Astrocyte (in vitro differentiated cells and primary cell): Measurements from ENCODE around the gene SLC29A3. TPM values are rescaled to one million over a fixed set of nuclear protein-coding genes. Genes with fewer than 3 reads are reported as not detected.

ENCODE experiments used
- DNase-seq: peaks from one replicate; pipeline ENCODE4 v3.0.0-alpha.2; 2010; ENCODE audit warnings: low read depth
- FAIRE-seq: peaks from 2 replicates; lab custom pipeline; 2011; peaks lifted over from hg19 to GRCh38; lab: Jason Lieb, UNC
- H2AFZ ChIP-seq: 2 replicates; pipeline ENCODE4 v1.6.0; 2012; ENCODE audit warnings: low read depth, low read length, inconsistent platforms
- H3K27ac ChIP-seq: 2 replicates; pipeline ENCODE4 v1.5.1; 2011; ENCODE audit warnings: low read depth, low read length, inconsistent platforms
- H3K27me3 ChIP-seq: 2 replicates; pipeline ENCODE4 v1.6.0; 2011; ENCODE audit warnings: low read length, inconsistent platforms; ENCODE audit not compliant: insufficient read depth
- H3K36me3 ChIP-seq: 2 replicates; pipeline ENCODE4 v1.5.1; 2011; ENCODE audit warnings: low read length, inconsistent platforms; ENCODE audit not compliant: insufficient read depth
- H3K4me1 ChIP-seq: 2 replicates; pipeline ENCODE4 v1.5.1; 2011; ENCODE audit warnings: low read length, inconsistent platforms; ENCODE audit not compliant: insufficient read depth
- H3K4me2 ChIP-seq: 2 replicates; pipeline ENCODE4 v1.6.0; 2012; ENCODE audit warnings: low read length, inconsistent platforms
- H3K4me3 ChIP-seq: 2 replicates; pipeline ENCODE4 v1.5.1; 2011; ENCODE audit warnings: low read depth, mild to moderate bottlenecking, low read length, inconsistent platforms; ENCODE audit not compliant: insufficient read depth
- H3K79me2 ChIP-seq: 2 replicates; pipeline ENCODE4 v1.6.0; 2012; ENCODE audit warnings: mild to moderate bottlenecking, low read length, inconsistent platforms; ENCODE audit not compliant: insufficient read depth
- H3K9ac ChIP-seq: 2 replicates; pipeline ENCODE4 v1.6.0; 2012; ENCODE audit warnings: mild to moderate bottlenecking, low read length, inconsistent platforms
- H3K9me3 ChIP-seq: 2 replicates; pipeline ENCODE4 v1.5.1; 2012; ENCODE audit warnings: low read depth, mild to moderate bottlenecking, low read length, inconsistent platforms; ENCODE audit not compliant: insufficient read depth
- H4K20me1 ChIP-seq: 2 replicates; pipeline ENCODE4 v1.6.0; 2012; ENCODE audit warnings: low read length, inconsistent platforms; ENCODE audit not compliant: insufficient read depth
- H3K27ac Mint-ChIP-seq: one replicate; pipeline ENCODE4 v1.8.0; 2021; ENCODE audit warnings: mild to moderate bottlenecking, mixed read lengths; ENCODE audit not compliant: unreplicated experiment
- H3K27me3 Mint-ChIP-seq: one replicate; pipeline ENCODE4 v1.8.0; 2021; ENCODE audit warnings: low read depth, mixed read lengths; ENCODE audit not compliant: unreplicated experiment
- H3K36me3 Mint-ChIP-seq: one replicate; pipeline ENCODE4 v1.8.0; 2021; ENCODE audit warnings: low read depth, mixed read lengths; ENCODE audit not compliant: unreplicated experiment
- H3K4me1 Mint-ChIP-seq: one replicate; pipeline ENCODE4 v1.8.0; 2021; ENCODE audit warnings: low read depth, mixed read lengths; ENCODE audit not compliant: unreplicated experiment
- H3K4me3 Mint-ChIP-seq: one replicate; pipeline ENCODE4 v1.8.0; 2021; ENCODE audit warnings: mild to moderate bottlenecking, moderate library complexity, mixed read lengths; ENCODE audit not compliant: unreplicated experiment
- H3K9me3 Mint-ChIP-seq: one replicate; pipeline ENCODE4 v1.8.0; 2021; ENCODE audit warnings: mild to moderate bottlenecking, mixed read lengths; ENCODE audit not compliant: unreplicated experiment
- CTCF ChIP-seq: IDR thresholded peaks from 2 replicates; pipeline ENCODE4 v1.5.1; 2011; ENCODE audit warnings: low read depth, mild to moderate bottlenecking, inconsistent platforms, low read length, moderate library complexity; ENCODE audit not compliant: insufficient read depth
- EZH2 ChIP-seq: IDR thresholded peaks from 2 replicates; pipeline ENCODE4 v1.6.1; 2012; ENCODE audit warnings: mild to moderate bottlenecking, low read length, inconsistent platforms; ENCODE audit not compliant: insufficient read depth
- total RNA-seq: library from RNA; stranded (reverse); gene quantifications from 2 replicates; pipeline ENCODE4 v1.2.1, GENCODE V29; 2021

The SLC29A3 gene
- total RNA-seq, 1 donor from 2014 or later, result 3.4 TPM

DNA sequence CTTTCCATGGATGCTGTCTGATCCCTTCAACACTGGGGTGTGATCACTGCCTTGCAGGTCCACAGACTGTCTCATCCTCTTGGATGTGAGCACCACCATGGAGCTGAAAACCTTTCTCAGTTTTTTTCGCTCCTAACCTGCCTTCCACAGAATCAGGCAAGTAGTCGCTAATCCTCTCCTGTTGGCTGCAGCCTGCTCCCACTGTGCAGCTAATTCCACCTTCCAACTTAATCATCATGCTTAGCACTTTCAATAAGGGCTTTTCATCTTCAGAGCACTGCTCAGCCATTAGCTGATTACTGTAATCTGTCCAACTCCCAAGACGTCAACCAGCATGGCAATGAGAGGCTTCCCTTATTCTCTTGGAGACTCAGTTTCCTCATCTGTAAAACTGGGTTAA, 62.6 kb downstream of the SLC29A3 start:
- Mint-ChIP-seq H3K27me3 (peaks cover 25% of the 10 kb centered on the region), H3K9me3 (no peaks in the 10 kb centered on the region)
- H4K20me1 ChIP-seq, result no peaks in the 10 kb centered on the region

GRCh38 chr10:71382028-71382427, 63.0 kb downstream of the SLC29A3 start:
- FAIRE-seq, result no peak
- no peaks in the 10 kb centered on the region for H3K79me2 ChIP-seq
- no peak overlapping the region for H3K4me3 ChIP-seq
- H3K4me1 Mint-ChIP-seq, result no peaks in the 10 kb centered on the region
- no peaks in the 10 kb centered on the region for H4K20me1 ChIP-seq
- H3K36me3 ChIP-seq, result no peaks in the 10 kb centered on the region
- no peak for DNase-seq
- peaks cover 27% of the 10 kb centered on the region for H3K27me3 Mint-ChIP-seq
- H2AFZ ChIP-seq, result no peak overlapping the region
- TF ChIP-seq CTCF, result no peak
- no peak for TF ChIP-seq EZH2
- no peaks in the 10 kb centered on the region for H3K9me3 ChIP-seq
- no peak overlapping the region for H3K27ac Mint-ChIP-seq
- H3K4me2 ChIP-seq, result no peak overlapping the region
- no peaks in the 10 kb centered on the region for H3K36me3 Mint-ChIP-seq
- no peaks in the 10 kb centered on the region for H3K9me3 Mint-ChIP-seq
- H3K9ac ChIP-seq, result no peak overlapping the region
- H3K4me1 ChIP-seq, result peaks cover 1% of the 10 kb centered on the region
- H3K4me3 Mint-ChIP-seq, result no peak overlapping the region
- peaks cover 9% of the 10 kb centered on the region for H3K27me3 ChIP-seq
- no peak overlapping the region for H3K27ac ChIP-seq

More for the DNA sequence above, 62.6 kb downstream of the SLC29A3 start:
- Histone ChIP-seq H2AFZ (no peak overlapping the region), H3K36me3 (no peaks in the 10 kb centered on the region), H3K27me3 (peaks cover 8% of the 10 kb centered on the region), H3K27ac (no peak overlapping the region), H3K4me1 (peaks cover 3% of the 10 kb centered on the region), H3K9ac (no peak overlapping the region), H3K9me3 (no peaks in the 10 kb centered on the region), H3K79me2 (no peaks in the 10 kb centered on the region), H3K4me3 (no peak overlapping the region), H3K4me2 (no peak overlapping the region)
- FAIRE-seq, result no peak
- Mint-ChIP-seq H3K4me1 (no peaks in the 10 kb centered on the region), H3K27ac (no peak overlapping the region), H3K4me3 (no peak overlapping the region), H3K36me3 (no peaks in the 10 kb centered on the region)
- no peak for DNase-seq
- no peak for TF ChIP-seq CTCF
- TF ChIP-seq EZH2, result no peak

- Histone ChIP-seq H3K4me1 (no peaks in the 10 kb centered on the region), H2AFZ (no peak overlapping the region), H3K36me3 (no peaks in the 10 kb centered on the region), H3K4me2 (no peak overlapping the region), H3K9ac (no peak overlapping the region), H3K79me2 (no peaks in the 10 kb centered on the region), H4K20me1 (no peaks in the 10 kb centered on the region), H3K4me3 (no peak overlapping the region), H3K9me3 (no peaks in the 10 kb centered on the region), H3K27ac (no peak overlapping the region), H3K27me3 (peaks cover 9% of the 10 kb centered on the region)
- H3K27ac Mint-ChIP-seq, result no peak overlapping the region
- DNase-seq, result no peak
- no peaks in the 10 kb centered on the region for H3K9me3 Mint-ChIP-seq
- TF ChIP-seq EZH2, result no peak
- TF ChIP-seq CTCF, result no peak
- H3K4me1 Mint-ChIP-seq, result no peaks in the 10 kb centered on the region
- H3K4me3 Mint-ChIP-seq, result no peak overlapping the region
- peaks cover 34% of the 10 kb centered on the region for H3K27me3 Mint-ChIP-seq
- no peak for FAIRE-seq
- H3K36me3 Mint-ChIP-seq, result no peaks in the 10 kb centered on the region
These were observed 63.7 kb downstream of the SLC29A3 start for GRCh38 chr10:71382757-71383156.
